NCI-H345 treated with DMSO at 0.1 percent for 48 hours (cell line): ENCODE data around the gene ACAN.

Experiments
- DNase-seq: peaks from one replicate; lab custom pipeline; 2025; ENCODE audit not compliant: unreplicated experiment; lab: John Stamatoyannopoulos, UW

The ACAN gene

GRCh38 chr15:88841236-88841635, 38.0 kb downstream of the ACAN start:
- DNase-seq = no peak

GRCh38 chr15:88842156-88842555, 38.9 kb downstream of the ACAN start:
- DNase-seq = no peak

- DNase-seq = no peak
These were observed 40.1 kb downstream of the ACAN start for GRCh38 chr15:88843334-88843733.

GRCh38 chr15:88844749-88845386, 41.6 kb downstream of the ACAN start:
- DNase-seq = no peak

GRCh38 chr15:88845616-88846015, 42.4 kb downstream of the ACAN start:
- no peak for DNase-seq

- DNase-seq = no peak
These were observed 43.9 kb downstream of the ACAN start for GRCh38 chr15:88847144-88847543.

GRCh38 chr15:88848203-88848602, 45.0 kb downstream of the ACAN start:
- no peak for DNase-seq

GRCh38 chr15:88849376-88850072, 46.3 kb downstream of the ACAN start:
- no peak for DNase-seq

GRCh38 chr15:88852476-88852875, 49.2 kb downstream of the ACAN start:
- no peak for DNase-seq

- DNase-seq = no peak
These were observed 55.7 kb downstream of the ACAN start for GRCh38 chr15:88858934-88859333.

GRCh38 chr15:88859550-88859949, 56.3 kb downstream of the ACAN start:
- no peak for DNase-seq

GRCh38 chr15:88860212-88860611, 57.0 kb downstream of the ACAN start:
- DNase-seq = no peak

- no peak for DNase-seq
These were observed 60.2 kb downstream of the ACAN start for GRCh38 chr15:88863412-88863811.

GRCh38 chr15:88864861-88865497, 61.7 kb downstream of the ACAN start:
- no peak for DNase-seq

GRCh38 chr15:88865498-88866099, 62.4 kb downstream of the ACAN start:
- no peak for DNase-seq

GRCh38 chr15:88866295-88866881, 63.2 kb downstream of the ACAN start:
- no peak for DNase-seq

- no peak for DNase-seq
These were observed 68.1 kb downstream of the ACAN start for GRCh38 chr15:88871313-88871712.

GRCh38 chr15:88872106-88872505, 68.9 kb downstream of the ACAN start:
- DNase-seq = no peak

- no peak for DNase-seq
These were observed 69.5 kb downstream of the ACAN start for GRCh38 chr15:88872706-88873105.

- no peak for DNase-seq
These were observed 70.5 kb downstream of the ACAN start for GRCh38 chr15:88873786-88874185.

GRCh38 chr15:88874275-88874674, 71.0 kb downstream of the ACAN start:
- DNase-seq = no peak

GRCh38 chr15:88874684-88875083, 71.4 kb downstream of the ACAN start:
- no peak for DNase-seq
